Hepatocyte (in vitro differentiated cells): ENCODE measurements around the gene GBP5.

Experiments used
- EZH2 ChIP-seq: fragments of 200-600 bp; sonication (generic); IDR thresholded peaks from 2 replicates; pipeline ENCODE4 v1.6.1; 2016; ENCODE audit warnings: antibody characterized with exemption, mild to moderate bottlenecking, borderline replicate concordance
- TF ChIP-seq, protein P1 (sequence below): fragments of 200-600 bp; sonication (generic); IDR thresholded peaks from 2 replicates; pipeline ENCODE4 v1.5.1; 2016; ENCODE audit warnings: antibody characterized with exemption, mild to moderate bottlenecking; ENCODE audit not compliant: poor library complexity

DNA sequence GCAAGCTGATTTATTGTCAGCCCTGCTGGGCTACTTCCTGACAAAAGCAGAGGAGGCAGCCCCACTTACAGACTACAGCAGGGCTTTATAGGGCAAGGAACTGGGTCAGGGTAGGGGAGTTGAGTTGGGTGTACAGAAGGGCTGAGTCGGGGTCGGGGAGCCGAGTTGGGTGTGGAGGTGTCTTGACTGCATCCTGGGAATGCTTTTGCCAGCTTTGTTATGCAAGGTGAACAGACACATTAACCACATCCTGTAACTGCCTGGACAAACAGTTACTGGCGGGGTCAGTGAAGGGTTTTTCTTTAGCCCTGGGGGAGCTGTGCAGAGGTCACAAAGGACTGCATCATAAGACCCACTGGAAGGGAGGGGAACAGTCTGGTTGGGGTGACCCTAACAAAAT, 39.1 kb upstream of the GBP5 start:
- no peak for TF ChIP-seq EZH2
- TF ChIP-seq, protein P1, sequence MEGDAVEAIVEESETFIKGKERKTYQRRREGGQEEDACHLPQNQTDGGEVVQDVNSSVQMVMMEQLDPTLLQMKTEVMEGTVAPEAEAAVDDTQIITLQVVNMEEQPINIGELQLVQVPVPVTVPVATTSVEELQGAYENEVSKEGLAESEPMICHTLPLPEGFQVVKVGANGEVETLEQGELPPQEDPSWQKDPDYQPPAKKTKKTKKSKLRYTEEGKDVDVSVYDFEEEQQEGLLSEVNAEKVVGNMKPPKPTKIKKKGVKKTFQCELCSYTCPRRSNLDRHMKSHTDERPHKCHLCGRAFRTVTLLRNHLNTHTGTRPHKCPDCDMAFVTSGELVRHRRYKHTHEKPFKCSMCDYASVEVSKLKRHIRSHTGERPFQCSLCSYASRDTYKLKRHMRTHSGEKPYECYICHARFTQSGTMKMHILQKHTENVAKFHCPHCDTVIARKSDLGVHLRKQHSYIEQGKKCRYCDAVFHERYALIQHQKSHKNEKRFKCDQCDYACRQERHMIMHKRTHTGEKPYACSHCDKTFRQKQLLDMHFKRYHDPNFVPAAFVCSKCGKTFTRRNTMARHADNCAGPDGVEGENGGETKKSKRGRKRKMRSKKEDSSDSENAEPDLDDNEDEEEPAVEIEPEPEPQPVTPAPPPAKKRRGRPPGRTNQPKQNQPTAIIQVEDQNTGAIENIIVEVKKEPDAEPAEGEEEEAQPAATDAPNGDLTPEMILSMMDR: no peak
